Stimulated activated naive CD4-positive, alpha-beta T cell treated with Interleukin-2 at 50 U/mL for 16 hours (primary cell): Measurements from ENCODE around the gene PAPPA.

Experiments
- DNase-seq: peaks from one replicate; lab custom pipeline; 2025; lab: John Stamatoyannopoulos, UW

The PAPPA gene

GRCh38 chr9:116345393-116345792, 191.8 kb downstream of the PAPPA start:
- DNase-seq = no peak

GRCh38 chr9:116345817-116346216, 192.2 kb downstream of the PAPPA start:
- no peak for DNase-seq

- no peak for DNase-seq
Measured at GRCh38 chr9:116349684-116350083, 196.1 kb downstream of the PAPPA start.

GRCh38 chr9:116350213-116350612, 196.6 kb downstream of the PAPPA start:
- DNase-seq = no peak

- no peak for DNase-seq
Measured at GRCh38 chr9:116352958-116353357, 199.4 kb downstream of the PAPPA start.

- DNase-seq = no peak
Measured at GRCh38 chr9:116355153-116355921, 201.7 kb downstream of the PAPPA start.

- no peak for DNase-seq
Measured at GRCh38 chr9:116358251-116358650, 204.7 kb downstream of the PAPPA start.

GRCh38 chr9:116360016-116360415, 206.4 kb downstream of the PAPPA start:
- no peak for DNase-seq

GRCh38 chr9:116360989-116361388, 207.4 kb downstream of the PAPPA start:
- DNase-seq = no peak

GRCh38 chr9:116361547-116361946, 208.0 kb downstream of the PAPPA start:
- DNase-seq = no peak

- no peak for DNase-seq
Measured at GRCh38 chr9:116362493-116362892, 208.9 kb downstream of the PAPPA start.

- no peak for DNase-seq
Measured at GRCh38 chr9:116365056-116365471, 211.5 kb downstream of the PAPPA start.

- DNase-seq = no peak
Measured at GRCh38 chr9:116366241-116366640, 212.7 kb downstream of the PAPPA start.

GRCh38 chr9:116368680-116369079, 215.1 kb downstream of the PAPPA start:
- no peak for DNase-seq

- DNase-seq = no peak
Measured at GRCh38 chr9:116369706-116370105, 216.1 kb downstream of the PAPPA start.

- no peak for DNase-seq
Measured at GRCh38 chr9:116370556-116370955, 217.0 kb downstream of the PAPPA start.

- no peak for DNase-seq
Measured at GRCh38 chr9:116372081-116372673, 218.6 kb downstream of the PAPPA start.

GRCh38 chr9:116372786-116373185, 219.2 kb downstream of the PAPPA start:
- DNase-seq = no peak

- no peak for DNase-seq
Measured at GRCh38 chr9:116377179-116377798, 223.7 kb downstream of the PAPPA start.

- no peak for DNase-seq
Measured at GRCh38 chr9:116378873-116379272, 225.3 kb downstream of the PAPPA start.

GRCh38 chr9:116379821-116380220, 226.2 kb downstream of the PAPPA start:
- DNase-seq = no peak

GRCh38 chr9:116380496-116380995, 227.0 kb downstream of the PAPPA start:
- no peak for DNase-seq

- DNase-seq = no peak
Measured at GRCh38 chr9:116381350-116381749, 227.8 kb downstream of the PAPPA start.
